Hepatocyte (in vitro differentiated cells): ENCODE results near the gene PCSK6.

Experiments used
- EZH2 ChIP-seq: fragments of 200-600 bp; sonication (generic); IDR thresholded peaks from 2 replicates; pipeline ENCODE4 v1.6.1; 2016; ENCODE audit warnings: antibody characterized with exemption, mild to moderate bottlenecking, borderline replicate concordance
- EZH2phosphoT487 ChIP-seq: fragments of 200-600 bp; sonication (generic); IDR thresholded peaks from one replicate; pipeline ENCODE4 v1.6.1; 2018; ENCODE audit warnings: antibody characterized with exemption, mild to moderate bottlenecking, low read depth, moderate library complexity; ENCODE audit not compliant: unreplicated experiment, severe bottlenecking
- TF ChIP-seq, protein P1 (sequence below): fragments of 200-600 bp; sonication (generic); IDR thresholded peaks from 2 replicates; pipeline ENCODE4 v1.5.1; 2016; ENCODE audit warnings: antibody characterized with exemption, mild to moderate bottlenecking; ENCODE audit not compliant: poor library complexity

DNA sequence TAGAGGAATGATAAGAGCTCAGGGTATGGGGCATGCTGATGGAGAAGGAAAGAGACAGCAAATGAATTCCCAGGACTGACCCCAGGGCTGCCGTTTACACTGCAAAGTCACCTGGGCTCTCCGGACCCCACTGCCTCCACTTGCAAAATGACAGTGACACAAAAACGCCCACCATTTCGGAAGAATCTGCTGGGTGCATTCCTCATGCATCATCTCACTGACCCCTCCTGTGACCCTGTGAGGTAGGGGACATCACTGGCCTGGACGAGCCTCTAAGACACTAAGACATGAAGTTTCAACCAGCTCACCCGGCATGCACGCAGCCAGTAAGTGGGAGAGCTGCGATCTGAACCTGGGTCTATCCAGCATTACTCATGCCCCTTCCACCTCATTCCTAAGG, 60.3 kb downstream of the PCSK6 start:
- no peak for TF ChIP-seq EZH2
- TF ChIP-seq, protein P1, sequence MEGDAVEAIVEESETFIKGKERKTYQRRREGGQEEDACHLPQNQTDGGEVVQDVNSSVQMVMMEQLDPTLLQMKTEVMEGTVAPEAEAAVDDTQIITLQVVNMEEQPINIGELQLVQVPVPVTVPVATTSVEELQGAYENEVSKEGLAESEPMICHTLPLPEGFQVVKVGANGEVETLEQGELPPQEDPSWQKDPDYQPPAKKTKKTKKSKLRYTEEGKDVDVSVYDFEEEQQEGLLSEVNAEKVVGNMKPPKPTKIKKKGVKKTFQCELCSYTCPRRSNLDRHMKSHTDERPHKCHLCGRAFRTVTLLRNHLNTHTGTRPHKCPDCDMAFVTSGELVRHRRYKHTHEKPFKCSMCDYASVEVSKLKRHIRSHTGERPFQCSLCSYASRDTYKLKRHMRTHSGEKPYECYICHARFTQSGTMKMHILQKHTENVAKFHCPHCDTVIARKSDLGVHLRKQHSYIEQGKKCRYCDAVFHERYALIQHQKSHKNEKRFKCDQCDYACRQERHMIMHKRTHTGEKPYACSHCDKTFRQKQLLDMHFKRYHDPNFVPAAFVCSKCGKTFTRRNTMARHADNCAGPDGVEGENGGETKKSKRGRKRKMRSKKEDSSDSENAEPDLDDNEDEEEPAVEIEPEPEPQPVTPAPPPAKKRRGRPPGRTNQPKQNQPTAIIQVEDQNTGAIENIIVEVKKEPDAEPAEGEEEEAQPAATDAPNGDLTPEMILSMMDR, result no peak
- no peak for TF ChIP-seq EZH2phosphoT487
